Cortex of kidney (tissue), 1 donor: Measurements from ENCODE around the gene RTN4RL2.

Source experiments
- DNase-seq: peaks from one replicate; lab custom pipeline; 2025; lab: John Stamatoyannopoulos, UW

The RTN4RL2 gene

GRCh38 chr11:57481315-57481714, 21.0 kb downstream of the RTN4RL2 start:
- DNase-seq: no peak

GRCh38 chr11:57481915-57482781, 21.8 kb downstream of the RTN4RL2 start:
- DNase-seq: no peak

GRCh38 chr11:57482782-57483561, 22.6 kb downstream of the RTN4RL2 start:
- DNase-seq: no peak

- no peak for DNase-seq
Observed at GRCh38 chr11:57483562-57483918, 23.2 kb downstream of the RTN4RL2 start.

- DNase-seq: no peak
Observed at GRCh38 chr11:57484141-57484710, 23.9 kb downstream of the RTN4RL2 start.

GRCh38 chr11:57485217-57485990, 25.1 kb downstream of the RTN4RL2 start:
- no peak for DNase-seq

GRCh38 chr11:57487021-57487778, 26.9 kb downstream of the RTN4RL2 start:
- no peak for DNase-seq

GRCh38 chr11:57487920-57488659, 27.8 kb downstream of the RTN4RL2 start:
- DNase-seq: no peak

- no peak for DNase-seq
Observed at GRCh38 chr11:57490456-57491248, 30.3 kb downstream of the RTN4RL2 start.

GRCh38 chr11:57491371-57492061, 31.2 kb downstream of the RTN4RL2 start:
- DNase-seq: no peak

GRCh38 chr11:57493507-57494503, 33.5 kb downstream of the RTN4RL2 start:
- no peak for DNase-seq

GRCh38 chr11:57496109-57496820, 35.9 kb downstream of the RTN4RL2 start:
- DNase-seq: no peak

- DNase-seq: no peak
Observed at GRCh38 chr11:57497303-57498247, 37.2 kb downstream of the RTN4RL2 start.

GRCh38 chr11:57498540-57498939, 38.2 kb downstream of the RTN4RL2 start:
- DNase-seq: no peak

GRCh38 chr11:57499413-57499982, 39.2 kb downstream of the RTN4RL2 start:
- peak; percentile 42 for DNase-seq

GRCh38 chr11:57499983-57500461, 39.7 kb downstream of the RTN4RL2 start:
- no peak for DNase-seq
